HG03432 (cell line): Measurements from ENCODE around the gene OR1K1.
"Not testable (repeated sequence)": the region's sequence is repeated elsewhere in the genome, so short reads cannot be mapped to it uniquely, and the experiment has no call there.

Experiments
- ATAC-seq: cut with Tn5 transposase; IDR thresholded peaks from one replicate; pipeline ENCODE4 v1.9.1; 2021; ENCODE audit warnings: mild to moderate bottlenecking, moderate library complexity; ENCODE audit not compliant: unreplicated experiment

Gene OR1K1

GRCh38 chr9:122800066-122801060, at the start of gene OR1K1:
OR1K1 (plus strand) TSS chr9:122800123; CDS start chr9:122800123, 0 bp downstream.
- no peak for ATAC-seq

- ATAC-seq = no peak
Observed at GRCh38 chr9:122754825-122755224, 45.1 kb upstream of the OR1K1 start.

GRCh38 chr9:122767817-122768216, 32.1 kb upstream of the OR1K1 start:
- ATAC-seq = no peak

GRCh38 chr9:122777052-122777451, 22.9 kb upstream of the OR1K1 start:
- ATAC-seq = no peak

DNA sequence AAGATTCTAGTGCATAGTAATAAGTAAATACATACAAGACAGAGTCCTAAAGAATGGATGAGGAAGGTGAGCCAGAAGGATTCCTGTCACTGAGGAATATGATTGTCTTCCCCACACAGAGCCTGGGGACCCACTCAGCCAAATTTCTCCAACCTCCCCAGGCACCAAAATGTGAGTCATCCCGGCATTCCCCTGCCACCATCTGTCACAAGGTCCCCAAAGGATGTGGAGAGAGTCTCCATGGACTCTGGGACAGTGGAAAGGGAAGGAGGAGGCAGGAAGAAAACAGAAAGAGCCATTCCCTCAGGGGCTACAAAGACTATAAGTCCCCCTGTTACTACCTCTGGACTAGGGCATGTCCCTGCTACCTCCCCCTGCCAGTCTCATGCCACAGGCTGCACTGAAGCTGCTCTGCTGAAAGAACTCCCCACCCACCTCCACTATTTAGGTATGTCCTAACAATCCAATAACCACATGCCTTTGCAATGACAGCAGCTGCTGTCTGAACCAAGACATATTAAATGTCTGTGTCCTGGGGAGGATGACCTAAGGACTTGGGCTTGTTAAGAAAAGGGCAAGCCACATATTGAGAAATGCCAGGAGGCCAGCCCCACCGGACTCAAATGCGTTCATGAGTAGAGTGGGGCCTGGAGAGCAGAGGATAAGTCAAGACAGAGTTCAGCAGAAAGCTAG, 21.8 kb upstream of the OR1K1 start:
- no peak for ATAC-seq

DNA sequence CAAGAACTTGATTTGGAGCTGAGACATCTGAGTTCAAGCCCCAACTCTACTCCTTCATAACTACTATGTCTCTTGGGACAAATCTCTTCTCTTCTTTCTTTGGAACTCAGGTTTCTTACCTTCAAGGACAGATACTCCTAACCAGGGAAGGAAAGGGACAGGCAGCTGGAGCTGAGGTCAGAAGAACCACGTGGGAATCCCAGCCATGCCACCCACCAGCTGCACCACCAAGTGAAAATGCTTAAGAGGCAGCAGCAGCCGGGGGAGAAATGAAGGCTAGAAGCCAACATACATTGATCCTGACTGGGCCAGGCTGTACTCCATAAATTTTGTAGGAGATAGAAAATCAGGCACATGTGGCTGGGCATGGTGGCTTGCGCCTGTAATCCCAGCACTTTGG, 20.7 kb upstream of the OR1K1 start:
- ATAC-seq = no peak

- ATAC-seq = no peak
Observed at GRCh38 chr9:122780026-122780425, 19.9 kb upstream of the OR1K1 start.

DNA sequence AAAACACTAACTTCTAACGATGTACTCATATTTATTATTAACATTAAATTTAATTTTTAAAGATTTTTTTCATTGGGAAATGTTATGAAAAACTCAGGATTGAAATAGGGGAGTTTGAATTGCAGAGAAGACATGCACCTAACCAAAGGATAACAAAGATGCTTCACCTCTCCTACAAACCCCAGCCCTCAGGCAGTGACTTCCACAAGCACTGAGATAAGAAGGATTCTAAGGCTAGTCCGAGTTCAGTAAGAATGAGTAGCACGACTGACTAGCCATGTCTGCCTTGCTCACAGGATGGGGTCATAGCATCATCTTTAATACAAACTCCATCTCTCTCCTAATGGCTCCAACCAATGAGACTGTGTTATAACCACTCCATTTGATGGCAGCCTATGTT, 18.3 kb upstream of the OR1K1 start:
- no peak for ATAC-seq

GRCh38 chr9:122785269-122785668, 14.7 kb upstream of the OR1K1 start:
- ATAC-seq = no peak

DNA sequence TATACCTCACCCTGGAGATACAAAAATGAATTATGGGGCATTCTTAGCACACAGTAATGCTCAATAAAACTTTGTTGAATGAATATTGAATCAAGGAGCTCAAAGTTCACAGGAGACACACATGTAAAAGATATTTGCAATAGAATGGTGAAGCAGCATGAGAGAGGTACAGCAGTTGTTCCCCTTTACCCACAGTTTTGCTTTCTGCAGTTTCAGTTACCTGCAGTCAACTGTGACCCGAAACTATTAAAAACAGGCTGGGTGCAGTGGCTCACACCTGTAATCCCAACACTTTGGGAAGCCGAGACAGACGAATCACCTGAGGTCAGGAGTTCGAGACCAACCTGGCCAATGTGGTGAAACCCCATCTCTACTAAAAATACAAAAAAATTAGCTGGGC, 13.6 kb upstream of the OR1K1 start:
- no peak for ATAC-seq

GRCh38 chr9:122788831-122789230, 11.1 kb upstream of the OR1K1 start, which contains the start of gene OR5C1:
OR5C1 (plus strand) TSS chr9:122788933; CDS start chr9:122788933, 0 bp downstream.
- ATAC-seq = no peak

DNA sequence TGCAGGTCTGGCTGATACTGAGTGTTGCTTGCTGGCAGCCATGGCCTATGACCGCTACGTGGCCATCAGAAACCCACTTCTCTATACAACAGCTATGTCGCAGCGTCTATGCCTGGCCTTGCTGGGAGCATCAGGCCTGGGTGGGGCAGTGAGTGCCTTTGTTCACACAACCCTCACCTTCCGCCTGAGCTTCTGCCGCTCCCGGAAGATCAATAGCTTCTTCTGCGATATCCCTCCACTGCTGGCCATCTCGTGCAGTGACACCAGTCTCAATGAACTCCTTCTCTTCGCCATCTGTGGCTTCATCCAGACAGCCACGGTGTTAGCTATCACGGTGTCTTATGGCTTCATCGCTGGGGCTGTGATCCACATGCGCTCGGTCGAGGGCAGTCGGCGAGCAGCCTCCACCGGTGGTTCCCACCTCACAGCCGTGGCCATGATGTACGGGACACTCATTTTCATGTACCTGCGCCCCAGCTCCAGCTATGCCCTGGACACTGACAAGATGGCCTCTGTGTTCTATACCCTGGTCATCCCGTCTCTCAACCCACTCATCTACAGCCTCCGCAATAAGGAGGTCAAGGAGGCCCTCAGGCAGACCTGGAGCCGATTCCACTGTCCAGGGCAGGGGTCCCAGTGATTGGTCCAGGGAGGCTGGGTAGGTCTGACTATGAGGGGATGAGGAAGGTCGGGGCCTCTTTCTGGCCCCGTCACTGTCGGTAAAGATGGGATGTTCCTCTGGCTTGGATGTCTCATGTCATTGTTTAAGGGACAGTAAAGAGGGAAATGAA, 10.5 kb upstream of the OR1K1 start:
- ATAC-seq = no peak

- no peak for ATAC-seq
Observed at GRCh38 chr9:122791872-122792669, 7.9 kb upstream of the OR1K1 start.

- no peak for ATAC-seq
Observed at GRCh38 chr9:122797316-122798063, 2.4 kb upstream of the OR1K1 start.

DNA sequence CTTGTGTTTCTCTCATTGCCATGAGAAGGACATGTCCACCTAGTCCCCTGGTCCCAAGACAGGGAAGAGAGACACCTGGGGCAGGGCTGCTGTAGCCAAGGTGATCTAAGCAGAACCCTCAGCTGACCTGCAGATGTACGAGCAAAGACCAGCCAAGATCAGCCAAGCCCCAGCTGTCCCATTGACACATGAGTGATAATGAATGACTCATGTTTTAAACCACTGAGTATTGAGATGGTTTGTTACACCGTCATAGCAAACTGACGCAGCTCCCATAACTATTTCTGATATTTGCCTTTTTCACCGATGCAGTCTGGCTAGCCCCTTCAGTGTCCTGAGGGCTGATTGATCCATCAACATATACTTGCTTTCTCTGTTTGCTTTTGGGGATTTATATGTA, 6.7 kb downstream of the OR1K1 start:
- ATAC-seq = no peak

DNA sequence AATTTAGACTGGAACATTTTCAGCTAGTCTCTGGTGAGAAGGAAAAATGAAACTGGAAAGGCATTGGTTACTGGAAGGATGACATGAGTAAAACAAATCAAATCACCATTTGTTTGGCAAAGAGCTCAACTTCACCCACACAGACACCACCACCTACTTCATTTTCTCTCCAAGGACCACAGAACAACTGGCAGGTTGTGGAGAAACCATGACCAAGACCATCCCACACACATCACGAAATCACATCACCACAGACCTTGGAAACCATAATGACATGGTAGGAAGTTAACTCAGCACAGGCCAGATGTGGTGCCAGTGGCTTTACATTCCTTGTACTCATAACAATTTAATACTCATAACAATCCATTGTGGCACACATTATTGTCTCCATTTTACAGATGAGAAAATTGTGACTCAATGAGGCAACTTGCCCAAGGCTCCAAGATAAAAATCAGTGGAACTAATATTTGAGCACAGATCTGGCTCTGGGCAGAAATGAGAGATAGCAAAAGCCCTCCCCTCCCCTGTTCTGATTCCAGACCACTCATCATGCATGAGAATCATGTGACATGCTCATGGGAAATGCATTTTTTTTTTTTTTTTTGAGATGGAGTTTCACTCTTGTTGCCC, 7.5 kb downstream of the OR1K1 start:
- ATAC-seq = no peak

- no peak for ATAC-seq
Observed at GRCh38 chr9:122808141-122808540, 8.2 kb downstream of the OR1K1 start.

DNA sequence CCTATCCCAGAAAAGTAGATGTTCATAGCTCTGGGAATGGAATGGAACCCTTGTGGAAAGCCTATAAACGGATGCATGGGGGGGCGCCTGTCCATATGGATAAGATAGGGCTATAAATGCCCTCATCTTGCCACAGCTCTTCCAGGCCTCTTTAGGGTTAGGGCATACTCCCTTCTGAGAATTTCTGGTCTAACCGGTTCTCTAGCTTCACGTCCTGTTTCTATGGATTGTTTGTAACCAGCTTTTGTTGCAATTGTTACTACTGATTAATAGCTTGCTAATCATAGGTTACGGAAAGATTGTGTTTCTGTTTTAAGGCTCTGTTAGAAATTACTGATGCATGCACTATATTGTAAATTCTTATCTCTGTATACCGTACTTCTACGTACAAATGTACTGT, 9.3 kb downstream of the OR1K1 start:
- ATAC-seq = not testable (repeated sequence)

GRCh38 chr9:122810306-122810946, 10.5 kb downstream of the OR1K1 start:
- peak; percentile 84 for ATAC-seq
